ENCODE data around the gene CUTC.
A peak's percentile ranks its signal among the peaks of the same experiment; 100 is the strongest.

Gene CUTC

DNA sequence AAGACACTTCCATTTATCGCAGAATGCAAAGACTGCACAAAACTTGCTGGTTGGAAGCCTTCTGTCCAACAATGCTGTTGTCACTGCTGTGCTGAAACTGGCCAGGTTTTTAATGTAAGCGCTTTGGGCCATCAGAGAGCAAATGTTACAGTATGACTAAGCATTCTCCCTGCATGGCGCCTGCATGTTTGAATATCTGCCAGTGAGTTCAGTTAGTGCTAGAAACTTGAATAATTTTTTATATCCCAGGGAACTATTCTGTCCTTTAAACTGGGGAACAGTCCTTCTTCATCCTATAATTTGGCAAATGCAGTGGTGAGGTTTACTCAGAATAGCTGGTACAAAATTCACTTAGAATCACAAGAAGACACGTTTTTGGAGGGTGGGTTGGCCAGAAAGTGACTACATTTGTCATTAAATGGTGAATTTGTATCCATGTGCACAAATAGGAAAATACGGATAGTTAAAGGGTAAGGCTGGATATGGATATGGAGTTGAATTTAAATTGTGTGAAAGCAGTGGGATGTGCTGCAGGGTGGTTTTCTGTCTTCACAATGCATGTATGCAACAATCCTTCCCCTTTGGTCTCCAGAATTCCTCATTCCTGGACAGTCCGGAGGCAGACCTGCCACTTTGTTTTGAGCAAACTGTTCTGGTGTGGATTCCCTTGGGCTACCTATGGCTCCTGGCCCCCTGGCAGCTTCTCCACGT, 52.1 kb downstream of the CUTC start:
- DNase-seq (ENCODE audit: low read depth): no peak

DNA sequence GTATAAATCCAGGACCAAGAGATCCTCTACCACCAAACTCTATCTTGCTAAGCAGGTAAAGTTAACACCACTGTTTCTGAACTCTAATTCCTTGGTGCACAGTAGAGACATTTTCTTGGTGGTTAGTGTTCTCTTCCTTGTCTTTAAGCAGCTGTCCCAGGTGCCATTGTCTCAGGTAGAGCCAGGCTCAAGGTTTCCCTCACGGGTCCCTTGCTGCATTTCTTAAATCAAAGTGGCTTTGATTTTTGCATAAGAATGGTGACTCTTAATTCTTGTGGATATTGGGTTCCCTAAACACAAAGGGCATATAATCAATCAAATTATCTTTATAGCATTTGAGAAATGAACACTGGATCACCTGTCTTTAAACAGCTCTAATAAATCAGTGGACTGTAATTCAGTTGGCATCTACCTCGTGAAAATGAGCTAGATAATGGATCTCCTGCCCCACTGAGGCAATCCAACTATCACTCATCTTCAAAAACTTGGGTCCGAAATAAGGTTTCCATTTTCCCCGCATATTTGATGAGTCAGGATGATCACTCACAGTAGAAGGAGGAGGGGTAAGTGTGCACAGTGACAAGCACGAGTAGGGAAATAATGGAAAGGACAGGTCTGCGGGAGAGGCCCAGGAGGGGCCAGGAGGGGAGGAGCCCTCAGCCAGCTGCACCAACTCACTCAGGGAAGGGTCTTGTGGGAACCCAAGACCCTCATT, 52.9 kb downstream of the CUTC start:
- no peak for DNase-seq (ENCODE audit: low read depth)

DNA sequence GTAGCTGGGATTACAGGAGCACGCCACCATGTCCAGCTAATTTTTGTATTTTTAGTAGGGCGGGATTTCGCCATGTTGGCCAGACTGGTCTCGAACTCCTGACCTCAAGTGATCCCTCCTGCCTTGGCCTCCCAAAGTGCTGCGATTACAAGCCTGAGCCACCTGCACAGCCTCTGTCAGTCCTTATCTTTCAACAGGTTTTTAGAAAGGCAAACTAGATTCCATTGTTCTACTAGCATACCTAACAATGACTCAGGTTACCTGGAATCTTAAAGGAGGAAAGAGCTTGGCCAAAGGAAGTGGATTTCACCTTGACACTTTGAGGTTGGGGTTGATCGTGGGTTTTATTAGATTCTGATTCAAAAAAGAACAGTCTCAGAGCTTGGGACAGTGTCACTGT, 53.6 kb downstream of the CUTC start:
- DNase-seq (ENCODE audit: low read depth): no peak

DNA sequence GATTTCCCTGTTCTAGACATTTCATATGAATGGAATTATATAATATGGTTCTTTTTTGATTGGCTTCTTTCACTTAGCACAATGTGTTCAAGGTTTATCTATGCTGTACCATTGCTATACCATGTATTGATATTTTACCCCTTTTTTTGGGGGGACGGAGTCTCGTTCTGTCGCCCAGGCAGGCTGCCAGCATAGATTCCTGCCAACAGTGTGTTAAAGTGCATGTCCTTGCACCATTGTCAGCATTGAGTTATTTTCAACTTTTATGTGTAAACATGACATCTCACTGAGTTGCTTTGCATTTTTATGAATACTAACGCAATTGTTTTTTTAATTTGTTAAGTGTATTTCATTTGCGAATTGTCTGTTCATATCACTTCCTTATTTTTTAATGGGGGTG, 55.3 kb downstream of the CUTC start:
- DNase-seq (ENCODE audit: low read depth): no peak

DNA sequence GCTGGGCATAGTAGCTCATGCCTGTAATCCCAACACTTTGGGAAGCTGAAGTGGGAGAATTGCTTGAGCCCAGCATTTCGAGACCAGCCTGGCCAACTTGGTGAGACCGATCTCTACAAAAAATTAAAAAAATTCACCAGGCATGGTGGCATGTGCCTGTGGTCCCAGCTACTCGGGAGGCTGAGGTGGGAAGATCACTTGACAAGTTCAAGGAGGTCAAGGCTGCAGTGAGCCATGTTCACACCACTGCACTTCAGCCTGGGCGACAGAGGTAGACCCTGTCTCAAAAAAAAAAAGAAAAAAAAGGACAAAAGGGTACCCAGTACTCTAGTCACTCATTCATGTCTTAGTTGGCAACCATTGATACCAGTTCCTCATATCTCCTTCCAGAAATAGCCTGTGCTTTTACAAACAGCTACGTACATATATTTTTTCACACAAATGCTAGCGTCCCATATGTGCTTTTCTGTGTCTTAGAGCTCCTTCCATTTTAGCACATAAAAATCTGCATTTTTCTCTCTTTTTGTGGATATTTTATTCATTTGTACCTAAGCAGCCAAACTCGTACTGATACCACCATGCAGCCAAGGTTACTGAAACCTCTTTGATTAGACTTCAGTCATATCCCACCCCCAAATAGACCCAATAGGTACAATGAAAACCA, 55.9 kb downstream of the CUTC start:
- no peak for DNase-seq (ENCODE audit: low read depth)

DNA sequence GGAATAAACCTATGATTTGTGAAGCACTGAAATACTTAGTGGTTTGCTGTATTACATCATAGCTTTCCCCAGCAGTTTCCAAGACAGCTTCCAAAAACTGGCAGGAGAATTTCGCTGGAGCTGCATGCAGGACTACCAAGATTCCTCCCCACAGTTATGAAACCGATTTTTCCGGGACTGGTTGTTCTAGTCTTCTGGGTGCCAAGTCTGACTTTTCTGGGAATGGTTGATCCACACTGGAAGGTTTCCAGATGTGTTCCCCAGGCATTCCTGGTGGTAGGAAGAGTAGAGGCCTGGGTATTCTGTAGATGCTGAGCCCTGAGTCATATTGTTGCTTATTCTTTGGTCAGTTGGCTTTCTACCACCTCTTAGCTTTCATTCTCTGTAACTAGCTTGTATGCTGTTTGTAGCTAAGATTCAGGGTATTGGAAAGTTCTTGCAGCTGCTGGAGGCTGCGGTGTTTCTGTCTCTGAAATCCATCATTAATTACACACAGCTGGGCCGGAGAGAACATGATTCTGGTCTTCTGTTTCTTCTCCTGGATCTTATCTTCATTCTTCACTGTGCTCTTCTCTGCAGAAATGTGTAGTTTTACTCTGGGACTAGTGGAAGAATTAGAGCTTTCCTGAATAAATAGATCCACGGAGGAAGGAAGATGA, 56.7 kb downstream of the CUTC start:
- peak; percentile 58 for DNase-seq (ENCODE audit: low read depth)

DNA sequence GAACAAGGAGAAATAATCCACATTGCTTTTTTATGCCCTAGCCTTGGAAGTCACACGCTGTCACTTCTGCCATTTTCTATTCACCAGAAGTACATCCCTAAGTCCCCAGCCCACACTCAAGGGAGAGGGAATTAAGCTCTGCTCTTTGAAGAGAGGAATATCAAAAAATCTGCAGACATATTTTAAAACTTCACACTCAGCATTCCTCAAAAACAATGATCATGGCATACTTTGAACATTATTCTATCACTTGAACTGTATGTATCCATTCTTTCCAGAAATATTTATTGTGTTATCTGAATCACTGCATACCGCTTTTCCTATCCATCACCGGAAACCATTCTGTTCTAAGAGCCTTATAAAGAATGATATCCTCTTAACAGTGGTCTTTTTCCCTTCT, 59.8 kb downstream of the CUTC start:
- no peak for DNase-seq (ENCODE audit: low read depth)

DNA sequence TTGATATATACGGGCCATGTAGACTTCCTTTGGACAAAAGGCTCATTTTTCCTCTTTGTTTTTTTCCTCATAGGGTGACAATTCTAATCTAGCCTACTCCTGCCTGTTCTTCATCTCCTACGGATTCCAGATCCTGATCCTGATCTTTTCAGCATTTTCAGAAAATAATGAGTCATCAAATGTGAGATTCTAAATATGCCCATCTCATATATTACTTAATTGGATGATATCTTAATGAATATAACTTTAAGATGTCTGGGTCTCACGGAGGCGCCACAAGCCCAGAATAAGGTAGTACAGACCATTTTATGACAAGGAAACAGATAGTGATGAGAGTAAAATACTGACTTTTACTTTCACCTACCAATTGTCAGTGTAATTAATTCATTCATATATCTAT, 61.8 kb downstream of the CUTC start:
- no peak for DNase-seq (ENCODE audit: low read depth)

DNA sequence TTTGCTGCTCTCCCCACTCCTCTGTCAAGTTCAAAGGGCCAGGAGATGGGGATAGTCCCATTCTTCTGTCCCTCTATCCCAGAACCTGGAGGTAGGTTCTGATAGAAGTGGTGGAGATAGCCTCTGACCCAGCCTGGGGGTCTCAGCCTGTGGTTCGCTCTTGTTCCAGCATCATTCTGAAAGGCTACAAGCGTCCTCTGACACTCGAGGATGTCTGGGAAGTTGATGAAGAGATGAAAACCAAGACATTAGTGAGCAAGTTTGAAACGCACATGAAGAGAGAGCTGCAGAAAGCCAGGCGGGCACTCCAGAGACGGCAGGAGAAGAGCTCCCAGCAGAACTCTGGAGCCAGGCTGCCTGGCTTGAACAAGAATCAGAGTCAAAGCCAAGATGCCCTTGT, 64.9 kb downstream of the CUTC start:
- DNase-seq (ENCODE audit: low read depth): no peak

DNA sequence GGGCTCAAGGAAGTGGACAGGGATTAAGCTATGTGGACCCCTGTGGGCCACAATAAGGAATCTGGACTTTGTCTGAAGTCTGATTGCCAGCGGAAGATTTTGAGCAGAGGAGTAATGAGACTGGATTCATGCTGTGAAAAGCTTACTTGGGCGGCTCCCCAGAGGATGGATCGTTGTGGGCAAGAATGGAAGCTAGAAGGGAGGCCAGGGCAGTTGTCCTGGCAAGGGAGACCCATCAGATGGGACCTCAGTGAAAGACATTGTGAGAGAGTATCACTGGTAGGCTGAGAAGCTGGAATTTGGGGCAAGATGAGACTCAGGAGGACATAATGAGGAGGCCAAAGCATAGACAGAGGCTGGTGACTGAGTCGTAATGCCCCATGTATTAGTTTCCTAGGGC, 66.0 kb downstream of the CUTC start:
- no peak for DNase-seq (ENCODE audit: low read depth)

DNA sequence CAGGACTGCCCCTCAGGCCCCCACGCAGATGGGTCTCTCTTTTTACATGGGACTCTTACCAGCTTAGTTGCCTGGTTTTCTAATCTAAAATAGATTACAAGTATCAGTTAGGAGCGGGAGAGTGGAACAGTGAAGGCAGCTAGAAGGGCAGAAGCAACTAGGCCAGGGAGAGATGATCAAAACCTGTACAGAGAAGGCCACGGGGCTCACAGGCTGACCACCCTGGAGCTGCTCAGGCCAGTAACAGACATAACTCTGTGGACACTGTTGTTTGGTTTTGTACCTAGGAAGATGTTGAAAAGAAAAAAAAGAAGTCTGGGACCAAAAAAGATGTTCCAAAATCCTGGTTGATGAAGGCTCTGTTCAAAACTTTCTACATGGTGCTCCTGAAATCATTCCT, 66.9 kb downstream of the CUTC start:
- DNase-seq (ENCODE audit: low read depth): no peak

DNA sequence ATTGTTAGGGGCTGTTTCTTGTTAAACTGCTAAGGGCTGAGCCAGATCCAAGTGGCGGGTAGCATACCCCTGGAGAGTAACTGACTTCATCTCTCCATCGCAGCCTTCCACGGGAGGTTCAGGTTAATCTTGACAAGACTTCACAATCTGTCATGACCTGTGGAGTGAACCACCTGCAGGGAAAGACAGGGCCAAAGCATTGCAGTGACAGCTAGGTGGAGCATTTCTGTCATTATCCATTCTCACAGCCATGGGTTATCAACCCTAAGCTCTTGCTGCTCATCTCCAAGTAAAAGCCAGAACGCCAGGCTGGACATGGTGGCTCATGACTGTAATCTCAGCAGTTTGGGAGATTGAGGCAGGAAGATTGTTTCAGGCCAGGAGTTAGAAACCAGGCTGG, 67.6 kb downstream of the CUTC start:
- DNase-seq (ENCODE audit: low read depth): no peak

DNA sequence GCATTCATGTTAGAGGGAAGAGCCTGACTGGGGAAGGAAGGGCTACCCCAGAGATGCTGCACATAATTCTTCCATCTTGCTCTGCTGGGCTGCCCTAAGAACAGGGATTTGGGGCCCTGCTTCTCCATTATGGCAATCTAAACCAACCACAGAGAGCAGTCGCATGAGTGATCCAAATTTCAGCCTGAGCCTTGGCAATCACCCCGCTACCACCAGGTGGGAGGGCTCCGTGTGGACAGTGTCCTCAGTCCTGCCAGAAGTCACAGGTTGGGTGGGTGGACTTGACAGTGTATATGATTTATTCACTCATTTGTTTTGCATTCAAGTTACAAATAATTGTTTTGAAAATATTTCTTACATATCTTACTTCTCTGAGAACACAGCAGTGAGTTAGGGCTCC, 72.4 kb downstream of the CUTC start:
- DNase-seq (ENCODE audit: low read depth): no peak

DNA sequence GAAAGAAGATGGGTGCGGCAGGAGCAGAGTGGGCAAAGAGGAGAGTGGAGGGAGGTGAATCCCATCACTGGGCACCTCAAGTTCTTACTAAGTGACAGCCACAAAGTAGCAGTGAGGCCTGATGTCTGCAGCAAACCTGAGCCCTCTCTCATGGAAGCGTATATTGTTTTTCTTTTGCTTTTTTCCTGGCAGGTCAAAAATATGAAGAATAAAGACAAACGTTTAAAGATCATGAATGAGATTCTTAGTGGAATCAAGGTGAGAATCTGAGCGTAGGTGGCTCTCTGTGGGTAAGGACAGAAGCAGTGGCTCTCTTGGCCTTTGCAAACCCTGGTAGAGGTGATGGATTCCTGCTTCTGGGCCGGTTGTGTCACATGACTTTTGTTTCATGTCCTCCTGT, 73.2 kb downstream of the CUTC start:
- no peak for DNase-seq (ENCODE audit: low read depth)
